GM21619 (cell line): ENCODE results near the gene IFI6.
"Not testable (repeated sequence)": the region's sequence is repeated elsewhere in the genome, so short reads cannot be mapped to it uniquely, and the experiment has no call there.

Experiments
- ATAC-seq: cut with Tn5 transposase; IDR thresholded peaks from one replicate; pipeline ENCODE4 v1.9.1; 2021; ENCODE audit not compliant: unreplicated experiment

Gene IFI6, protein sequence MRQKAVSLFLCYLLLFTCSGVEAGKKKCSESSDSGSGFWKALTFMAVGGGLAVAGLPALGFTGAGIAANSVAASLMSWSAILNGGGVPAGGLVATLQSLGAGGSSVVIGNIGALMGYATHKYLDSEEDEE

DNA sequence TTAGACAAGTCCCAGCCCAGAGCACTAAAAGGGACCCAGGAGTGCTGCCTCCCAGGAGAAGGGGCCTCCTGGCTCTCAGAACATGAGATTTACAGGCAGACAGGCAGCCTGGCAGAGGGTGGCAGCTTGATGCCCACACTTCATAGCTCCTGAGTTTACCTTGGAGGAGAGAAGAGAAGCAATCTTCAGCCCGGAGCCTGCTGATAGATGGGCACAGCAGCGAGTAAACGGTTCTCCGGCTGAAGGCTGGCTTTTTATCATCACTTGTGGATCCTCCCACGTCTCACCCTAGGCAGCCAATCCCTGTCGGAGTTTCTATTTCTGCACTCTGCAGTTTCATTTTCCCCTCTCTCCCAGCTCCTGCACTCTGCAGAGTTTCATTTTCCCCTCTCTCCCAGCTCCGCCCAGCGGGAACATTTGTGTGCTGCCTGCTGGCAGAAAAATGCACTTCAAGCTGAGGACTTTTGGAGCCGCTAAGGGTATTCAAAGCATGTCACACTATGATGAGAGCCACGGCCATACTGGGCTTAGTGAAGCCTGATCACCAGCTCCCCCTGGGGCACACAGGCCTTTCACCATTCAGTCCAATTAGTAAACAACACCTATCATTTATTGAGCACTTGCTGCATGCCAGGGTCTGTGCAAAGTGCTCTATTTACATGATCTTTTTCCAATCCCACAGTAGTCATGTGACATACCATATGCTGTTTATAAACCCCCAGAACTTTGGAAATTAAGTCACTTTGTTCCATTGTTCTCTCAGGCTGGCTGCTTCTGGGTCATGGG lies at the start of gene IFI6:
TSS of gene IFI6 (minus strand) at position 229 of the 786 bp plus-strand sequence. CDS start 2,878 bp downstream, outside the sequence.
- peak; percentile 83 for ATAC-seq

- no peak for ATAC-seq
These were observed 47.6 kb upstream of the IFI6 start for GRCh38 chr1:27719286-27720251.

DNA sequence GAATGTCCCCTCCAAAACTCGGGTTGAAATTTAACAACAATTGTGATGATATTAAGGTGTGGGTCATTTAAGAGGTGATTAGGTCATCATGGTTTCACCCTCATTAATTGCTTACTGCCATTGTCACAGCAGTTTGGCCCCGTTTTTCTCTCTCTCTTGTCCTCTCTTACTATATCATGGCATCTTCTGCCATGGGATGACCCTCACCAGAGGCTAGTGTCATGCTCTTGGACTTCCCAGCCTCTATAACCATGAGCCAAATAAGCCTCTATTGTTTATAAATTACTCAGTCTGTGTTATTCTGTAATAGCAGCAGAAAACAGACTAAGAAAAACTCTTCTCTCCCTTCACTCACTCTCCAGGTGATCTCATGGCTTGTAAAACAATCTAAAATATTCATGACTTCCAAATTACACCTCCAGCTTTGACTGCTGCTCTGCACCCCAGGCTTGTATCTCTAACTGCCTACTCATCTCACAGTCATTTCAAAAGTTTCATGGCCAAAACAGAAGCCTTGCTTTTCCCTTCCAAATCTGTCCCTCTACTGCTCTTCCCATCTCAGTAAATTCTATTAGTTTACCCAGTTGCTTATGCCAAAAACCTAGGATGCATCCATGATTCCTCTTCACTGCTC lies 44.4 kb upstream of the IFI6 start:
- no peak for ATAC-seq

DNA sequence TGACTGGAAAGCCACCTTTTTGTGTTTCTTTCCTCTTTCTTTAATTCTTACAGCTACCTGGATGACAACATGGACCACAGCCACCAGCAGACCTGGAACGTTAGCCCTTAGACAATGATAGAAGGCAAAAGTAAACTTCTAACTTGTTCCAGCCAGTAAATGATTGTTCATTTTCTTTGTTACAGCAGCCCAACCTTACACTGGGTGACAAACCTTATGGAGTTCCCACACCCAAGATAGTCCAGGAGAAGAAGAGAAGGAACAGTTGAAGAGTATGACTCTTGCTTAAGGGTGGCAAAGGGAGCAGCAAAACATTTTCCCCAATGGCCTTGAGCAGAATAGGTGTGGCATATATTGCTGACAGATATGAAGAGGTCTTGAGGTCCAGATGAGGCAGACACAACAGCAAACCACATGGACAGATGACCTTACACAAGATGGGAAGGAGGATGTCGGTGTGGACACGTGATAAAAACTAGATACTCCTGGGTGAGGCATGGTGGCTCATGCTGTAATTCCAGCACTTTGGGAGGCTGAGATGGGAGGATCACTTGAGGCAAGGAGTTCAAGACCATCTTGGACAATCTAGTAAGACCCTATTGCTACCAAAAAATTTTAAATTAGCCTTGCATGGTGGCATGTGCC lies 42.0 kb upstream of the IFI6 start:
- ATAC-seq = no peak

GRCh38 chr1:27713139-27713725 lies 41.2 kb upstream of the IFI6 start:
- ATAC-seq = no peak

DNA sequence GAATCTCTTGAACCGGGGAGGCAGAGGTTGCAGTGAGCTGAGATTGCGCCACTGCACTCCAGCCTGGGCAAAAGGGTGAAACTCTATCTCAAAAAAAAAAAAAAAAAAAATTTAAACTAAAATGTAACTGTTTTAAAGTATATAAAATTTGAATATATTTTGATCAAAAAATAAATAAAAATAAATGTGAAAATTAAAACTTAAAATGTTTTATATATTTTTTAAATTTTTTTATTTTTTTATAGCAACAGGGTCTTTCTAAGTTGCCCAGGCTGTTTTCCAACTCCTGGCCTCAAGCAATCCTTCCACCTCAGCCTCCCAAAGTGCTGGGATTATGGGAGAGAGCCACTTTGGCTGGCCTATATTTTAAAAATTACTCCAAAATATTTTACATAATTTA lies 38.6 kb upstream of the IFI6 start:
- ATAC-seq = no peak

DNA sequence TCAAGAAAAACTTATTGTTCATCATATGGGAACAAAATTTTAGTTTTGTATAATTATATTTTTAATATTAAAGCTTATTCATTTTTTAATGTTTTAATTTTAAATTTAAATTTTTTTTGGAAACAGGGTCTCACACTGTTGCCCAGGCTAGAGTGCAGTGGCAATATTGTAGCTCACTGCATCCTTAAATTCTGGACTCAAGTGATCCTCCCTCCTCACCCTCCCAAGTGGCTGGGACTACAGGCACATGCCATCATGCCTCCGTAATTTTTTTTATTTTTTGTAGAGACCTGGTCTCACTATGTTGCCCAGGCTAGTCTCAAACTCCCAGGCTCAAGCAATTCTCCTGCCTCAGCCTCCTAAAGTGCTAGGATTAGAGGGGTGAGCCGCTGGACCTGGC lies 33.6 kb upstream of the IFI6 start:
- ATAC-seq = no peak

GRCh38 chr1:27704958-27705357 lies 33.0 kb upstream of the IFI6 start:
- no peak for ATAC-seq

DNA sequence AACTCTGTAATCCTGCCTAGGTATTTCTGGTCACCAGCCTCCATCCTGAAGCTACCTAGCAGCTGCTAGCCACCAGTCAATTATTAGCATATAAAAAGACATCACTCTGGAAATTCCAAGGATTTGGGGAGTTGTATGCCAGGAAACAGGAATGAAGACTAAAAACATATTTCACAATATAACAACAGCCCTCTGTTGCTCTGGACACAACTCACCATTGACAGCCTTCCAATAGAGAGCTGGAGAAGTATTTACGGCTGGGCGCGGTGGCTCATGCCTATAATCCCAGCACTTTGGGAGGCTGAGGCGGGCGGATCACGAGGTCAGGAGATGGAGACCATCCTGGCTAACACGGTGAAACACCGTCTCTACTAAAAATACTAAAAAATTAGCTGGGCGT lies 24.8 kb upstream of the IFI6 start:
- ATAC-seq = not testable (repeated sequence)

DNA sequence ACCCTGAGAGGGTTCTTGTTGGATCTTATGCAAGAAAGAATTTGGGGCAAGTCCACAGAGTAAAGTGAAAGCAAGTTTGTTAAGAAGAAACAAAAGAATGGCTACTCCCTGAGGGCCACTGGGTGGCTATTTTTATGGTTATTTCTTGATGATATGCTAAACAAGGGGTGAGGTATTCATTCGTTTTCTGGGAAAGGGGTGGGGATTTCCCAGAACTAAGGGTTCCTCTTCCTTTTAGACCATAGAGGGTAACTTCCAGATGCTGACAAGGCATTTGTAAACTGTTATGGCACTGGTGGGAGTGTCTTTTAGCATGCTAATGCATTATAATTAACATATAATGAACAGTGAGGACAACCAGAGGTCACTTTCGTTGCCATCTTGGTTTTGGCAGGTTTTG lies 18.2 kb upstream of the IFI6 start:
- ATAC-seq = no peak

DNA sequence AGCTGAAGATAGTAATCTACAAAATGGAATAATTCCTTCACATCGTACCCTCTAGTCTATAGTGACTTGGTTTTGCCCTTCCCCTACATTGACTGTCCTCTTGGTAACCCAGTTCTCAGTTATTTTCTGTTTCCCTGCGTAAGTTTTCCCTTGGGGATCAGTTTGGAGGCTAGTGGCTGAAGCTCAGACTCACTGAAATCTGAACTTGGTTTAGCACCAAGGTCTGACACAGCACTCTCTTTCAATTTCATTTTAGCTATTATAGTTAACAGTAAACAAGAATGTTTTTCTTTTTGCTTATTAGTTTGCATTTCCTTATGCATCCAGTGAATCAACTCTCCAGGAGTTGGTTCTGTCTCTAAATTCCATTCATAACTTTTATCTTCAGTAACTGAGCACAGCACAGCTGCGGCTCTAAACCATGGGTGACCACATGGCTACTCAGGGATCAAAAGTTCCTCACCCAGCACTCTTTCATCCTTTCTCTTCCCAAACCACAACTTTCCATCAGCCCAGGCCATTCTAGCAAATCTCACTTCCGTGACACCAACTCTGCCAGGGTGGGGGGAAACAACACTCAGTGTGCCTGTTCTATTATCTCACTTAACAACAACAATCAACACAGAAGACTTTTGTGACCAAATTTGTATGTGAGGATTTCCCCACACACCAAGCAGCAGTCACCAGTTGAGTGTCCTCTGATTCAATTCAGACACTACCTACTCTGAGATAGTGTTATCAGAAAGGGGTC lies 17.6 kb upstream of the IFI6 start:
- peak; percentile 80 for ATAC-seq

DNA sequence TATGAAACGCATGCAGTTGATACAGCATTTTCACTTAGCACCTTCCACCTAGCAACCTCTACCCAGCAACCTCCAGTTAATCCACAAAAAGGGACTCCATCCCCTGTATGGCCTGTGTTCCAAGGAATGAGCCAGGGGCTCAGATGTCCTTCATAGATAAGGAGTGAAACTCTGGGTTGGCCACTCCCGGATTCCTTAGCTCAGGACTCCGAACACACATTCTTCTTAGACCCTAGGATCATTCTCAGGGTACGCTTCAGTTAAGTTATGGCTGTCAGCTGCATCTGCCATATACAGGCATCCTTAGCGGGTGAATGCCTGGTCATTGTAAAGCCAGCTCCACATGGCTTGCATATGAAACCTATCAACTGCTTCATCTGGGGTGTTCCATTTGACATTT lies 15.9 kb upstream of the IFI6 start:
- no peak for ATAC-seq

DNA sequence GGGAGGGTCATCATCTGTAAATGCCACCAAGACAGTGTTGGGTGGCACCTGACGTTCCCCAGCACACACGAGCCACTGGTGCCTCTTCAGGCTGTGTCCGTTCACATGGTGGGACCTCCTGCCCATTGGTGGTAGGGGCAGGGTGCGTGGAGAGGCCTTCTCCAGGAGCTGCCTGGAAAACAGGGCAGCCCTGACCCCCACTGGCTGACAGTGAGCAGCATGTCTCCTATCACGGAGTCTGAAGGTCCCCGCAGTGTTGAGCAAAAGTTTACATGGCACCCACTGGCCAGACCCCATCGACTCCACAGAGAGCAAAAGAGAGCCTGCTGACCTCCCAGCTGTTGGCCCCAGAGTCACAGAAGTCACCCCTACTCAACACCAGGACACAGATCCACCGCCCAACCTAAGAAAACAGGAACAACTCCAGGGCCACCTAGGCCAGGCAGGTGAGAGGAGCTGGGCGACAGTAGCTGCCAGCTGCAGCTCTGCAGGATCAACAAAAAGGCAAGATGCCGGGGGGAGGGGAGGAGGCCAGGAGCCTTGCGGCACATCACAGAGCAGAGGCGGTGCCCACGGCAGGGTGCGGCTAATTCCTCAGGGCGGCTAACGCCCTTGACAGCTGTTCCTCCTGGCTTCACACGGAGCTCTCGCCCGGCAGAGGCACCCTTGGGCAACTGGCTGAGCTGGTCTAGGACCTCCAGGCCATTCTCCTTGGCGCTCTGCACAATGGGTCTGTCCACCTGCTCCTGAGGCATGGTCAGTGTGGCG lies 14.4 kb upstream of the IFI6 start:
- ATAC-seq = no peak

DNA sequence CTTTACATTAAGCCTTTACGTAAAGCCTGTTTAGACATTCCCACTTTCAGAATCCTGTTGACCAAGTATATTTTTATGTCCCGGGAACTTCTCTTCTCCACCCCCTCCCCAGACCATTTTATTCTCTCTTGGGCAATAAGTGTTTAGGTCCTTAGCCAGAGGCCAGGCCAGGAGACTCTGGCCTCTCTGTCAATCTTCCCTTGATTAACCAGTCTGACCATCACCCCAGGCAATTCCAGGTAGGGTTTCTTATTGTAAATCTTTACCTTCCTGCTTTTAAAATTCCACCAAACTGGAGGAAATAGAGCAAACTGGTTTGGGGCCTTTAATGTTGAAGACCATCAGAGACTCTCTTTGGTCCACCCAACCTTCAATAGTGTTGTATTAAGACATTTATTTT lies 12.2 kb upstream of the IFI6 start:
- ATAC-seq = no peak

DNA sequence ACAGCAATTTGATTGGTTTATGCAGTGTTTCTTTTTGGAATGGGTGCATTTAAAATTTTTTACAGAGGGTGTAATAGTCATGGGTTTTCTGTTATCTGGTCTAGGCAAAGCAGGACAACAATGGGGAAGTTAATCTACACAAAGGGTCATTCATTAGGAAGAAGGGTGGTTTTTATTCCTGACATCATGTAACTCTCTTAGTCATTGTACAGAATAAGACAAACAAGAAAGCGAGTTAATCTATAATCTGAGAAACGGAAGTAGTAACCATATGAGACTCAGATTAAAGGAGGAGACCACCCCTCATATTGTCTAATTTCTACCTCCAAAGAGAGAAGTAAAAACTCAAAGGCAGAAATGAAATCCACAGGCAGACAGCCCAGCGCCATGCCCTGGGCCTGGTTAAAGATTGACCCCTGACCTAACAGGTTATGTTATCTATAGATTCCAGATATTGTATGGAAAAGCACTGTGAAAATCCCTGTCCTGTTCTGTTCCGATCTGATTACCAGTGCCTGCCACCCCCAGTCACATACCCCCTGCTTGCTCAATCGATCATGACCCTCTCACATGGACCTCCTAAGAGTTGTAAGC lies 10.5 kb upstream of the IFI6 start:
- no peak for ATAC-seq

GRCh38 chr1:27681580-27681979 lies 9.6 kb upstream of the IFI6 start:
- not testable (repeated sequence) for ATAC-seq

- ATAC-seq = not testable (repeated sequence)
These were observed 8.3 kb upstream of the IFI6 start for GRCh38 chr1:27680225-27680791.

GRCh38 chr1:27678747-27679146 lies 6.8 kb upstream of the IFI6 start:
- no peak for ATAC-seq
